WI38 (cell line): ENCODE results near the gene BICDL1.

Experiments used
- H3K4me3 ChIP-seq: 2 replicates; pipeline ENCODE4 v1.5.1; 2011; ENCODE audit warnings: low read depth, mild to moderate bottlenecking, control low read depth, low read length
- TF ChIP-seq, protein P1 (sequence below): IDR thresholded peaks from 2 replicates; pipeline ENCODE4 v1.5.1; 2012; ENCODE audit warnings: low read depth, mild to moderate bottlenecking, control low read depth, low read length

BICDL1 gene

DNA sequence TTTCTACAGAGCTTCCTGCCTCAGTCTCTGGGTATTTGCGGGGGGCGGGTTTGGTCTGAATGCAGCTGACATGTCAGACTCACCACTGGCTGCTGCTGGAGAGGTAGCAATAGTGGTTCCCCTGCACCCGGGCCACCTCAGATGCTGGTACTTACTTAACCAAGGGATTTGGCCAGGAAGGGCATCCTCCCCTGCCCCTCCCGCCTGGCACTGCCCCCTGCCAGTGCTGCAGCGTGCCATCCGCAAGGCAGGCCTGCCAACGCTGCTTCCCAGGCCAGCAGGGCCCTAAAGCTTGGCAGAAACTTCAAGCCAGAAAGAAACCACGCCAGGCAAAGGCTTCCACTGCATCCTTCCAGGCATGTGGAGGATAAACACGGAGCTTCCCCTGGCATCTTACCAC lies 105.4 kb downstream of the BICDL1 start:
- TF ChIP-seq, protein P1, sequence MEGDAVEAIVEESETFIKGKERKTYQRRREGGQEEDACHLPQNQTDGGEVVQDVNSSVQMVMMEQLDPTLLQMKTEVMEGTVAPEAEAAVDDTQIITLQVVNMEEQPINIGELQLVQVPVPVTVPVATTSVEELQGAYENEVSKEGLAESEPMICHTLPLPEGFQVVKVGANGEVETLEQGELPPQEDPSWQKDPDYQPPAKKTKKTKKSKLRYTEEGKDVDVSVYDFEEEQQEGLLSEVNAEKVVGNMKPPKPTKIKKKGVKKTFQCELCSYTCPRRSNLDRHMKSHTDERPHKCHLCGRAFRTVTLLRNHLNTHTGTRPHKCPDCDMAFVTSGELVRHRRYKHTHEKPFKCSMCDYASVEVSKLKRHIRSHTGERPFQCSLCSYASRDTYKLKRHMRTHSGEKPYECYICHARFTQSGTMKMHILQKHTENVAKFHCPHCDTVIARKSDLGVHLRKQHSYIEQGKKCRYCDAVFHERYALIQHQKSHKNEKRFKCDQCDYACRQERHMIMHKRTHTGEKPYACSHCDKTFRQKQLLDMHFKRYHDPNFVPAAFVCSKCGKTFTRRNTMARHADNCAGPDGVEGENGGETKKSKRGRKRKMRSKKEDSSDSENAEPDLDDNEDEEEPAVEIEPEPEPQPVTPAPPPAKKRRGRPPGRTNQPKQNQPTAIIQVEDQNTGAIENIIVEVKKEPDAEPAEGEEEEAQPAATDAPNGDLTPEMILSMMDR = no peak
- no peak overlapping the region for H3K4me3 ChIP-seq

DNA sequence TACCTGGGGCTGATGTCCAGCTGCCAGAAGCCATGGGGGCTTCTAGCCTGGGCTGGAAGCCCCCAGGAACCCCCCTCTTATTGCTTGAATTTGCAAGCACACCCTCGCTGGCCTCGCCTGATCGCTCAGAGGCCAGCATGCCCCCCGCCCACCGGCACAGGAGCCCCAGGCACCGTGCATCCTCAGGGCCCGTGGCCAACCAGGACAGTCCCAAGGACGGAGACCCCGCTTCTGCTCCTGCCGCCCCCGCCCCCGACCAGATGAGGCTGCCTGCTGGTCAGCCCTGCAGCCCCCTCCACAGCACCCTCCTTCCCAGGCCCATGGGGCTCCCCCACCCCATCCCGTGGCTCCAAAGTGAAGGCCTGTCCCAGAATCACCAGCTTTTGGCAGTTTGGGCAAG lies 106.3 kb downstream of the BICDL1 start:
- no peak overlapping the region for H3K4me3 ChIP-seq
- TF ChIP-seq, protein P1 = no peak

DNA sequence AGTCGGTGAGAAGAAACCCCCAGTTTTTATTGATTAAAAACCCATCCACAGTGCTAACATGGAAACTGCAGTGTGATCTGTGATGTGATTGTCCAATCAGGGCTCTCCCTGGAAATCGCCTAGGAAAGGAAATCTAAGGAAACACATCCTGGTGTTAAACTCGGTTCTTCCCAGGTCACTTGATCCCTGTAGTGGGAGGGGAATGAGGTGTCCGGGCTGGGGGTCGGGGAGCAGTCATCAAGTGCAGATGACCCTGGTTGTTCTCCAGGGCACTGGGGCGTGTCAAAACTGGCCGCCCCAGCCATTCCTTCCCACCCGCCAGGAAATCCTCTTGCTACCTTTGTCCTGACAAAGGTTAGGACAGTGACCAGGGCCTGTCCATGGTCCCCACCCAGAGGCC lies 106.7 kb downstream of the BICDL1 start:
- TF ChIP-seq, protein P1 = no peak
- H3K4me3 ChIP-seq = no peak overlapping the region

DNA sequence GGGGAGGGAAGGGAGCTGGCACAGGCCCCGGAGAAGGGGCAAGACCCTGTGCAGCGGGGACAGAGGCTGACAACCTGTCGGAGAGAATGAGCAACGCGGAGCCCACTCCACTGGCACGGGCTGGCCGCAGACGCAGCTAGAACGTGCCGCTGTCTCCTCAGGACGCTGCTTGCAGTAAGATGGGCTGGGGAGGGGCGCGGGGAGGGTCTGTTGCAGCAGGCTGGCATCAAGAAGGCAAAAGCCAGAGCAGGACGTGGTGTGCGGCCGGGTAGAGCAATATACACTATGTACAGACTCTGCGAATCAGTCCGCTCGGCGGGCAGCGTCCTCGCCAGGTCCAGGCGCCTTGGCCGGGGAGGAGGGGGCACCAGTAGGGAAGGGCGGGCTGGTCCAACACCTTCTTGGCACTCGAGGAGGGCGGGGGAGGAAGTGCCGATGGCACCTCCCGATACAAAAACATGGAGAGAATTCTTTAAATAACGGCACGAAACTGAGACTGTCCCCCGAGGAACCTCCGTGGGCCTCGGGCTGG lies 107.7 kb downstream of the BICDL1 start:
- TF ChIP-seq, protein P1 = no peak
- no peak overlapping the region for H3K4me3 ChIP-seq

DNA sequence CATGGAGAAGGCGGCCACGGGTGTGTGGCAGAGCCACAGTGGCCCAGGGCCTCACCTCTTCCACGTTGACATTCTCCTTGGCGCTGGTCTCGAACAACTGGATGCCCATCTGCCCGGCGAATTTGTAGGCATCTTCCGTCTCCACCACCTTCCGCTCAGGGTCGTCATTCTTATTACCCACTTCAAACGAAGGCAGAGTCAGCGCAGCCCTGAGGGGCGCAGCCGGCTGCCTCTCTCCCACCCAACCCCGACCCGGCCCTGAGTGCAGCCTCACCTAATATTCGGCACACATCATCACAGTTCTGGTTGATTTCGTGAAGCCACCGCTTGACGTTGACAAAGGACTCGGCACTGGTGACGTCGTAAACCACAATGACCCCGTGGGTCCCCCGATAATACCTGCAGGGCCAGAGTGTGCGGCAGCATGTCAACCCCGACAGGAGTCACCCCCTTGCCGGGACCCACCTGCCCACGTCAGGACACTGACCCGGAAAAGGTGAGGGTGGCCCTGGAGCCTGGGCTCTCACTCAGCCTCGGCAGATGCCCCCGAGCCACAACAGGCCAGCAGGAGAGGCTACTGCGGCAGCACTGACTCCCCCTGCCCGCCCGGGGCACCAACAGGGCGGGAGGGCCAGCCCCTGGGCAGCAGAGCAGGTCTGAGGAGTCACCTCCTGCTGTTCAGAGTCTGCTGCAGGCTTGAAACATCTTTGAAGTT lies 109.9 kb downstream of the BICDL1 start:
- TF ChIP-seq, protein P1 = no peak
- H3K4me3 ChIP-seq = no peak overlapping the region

DNA sequence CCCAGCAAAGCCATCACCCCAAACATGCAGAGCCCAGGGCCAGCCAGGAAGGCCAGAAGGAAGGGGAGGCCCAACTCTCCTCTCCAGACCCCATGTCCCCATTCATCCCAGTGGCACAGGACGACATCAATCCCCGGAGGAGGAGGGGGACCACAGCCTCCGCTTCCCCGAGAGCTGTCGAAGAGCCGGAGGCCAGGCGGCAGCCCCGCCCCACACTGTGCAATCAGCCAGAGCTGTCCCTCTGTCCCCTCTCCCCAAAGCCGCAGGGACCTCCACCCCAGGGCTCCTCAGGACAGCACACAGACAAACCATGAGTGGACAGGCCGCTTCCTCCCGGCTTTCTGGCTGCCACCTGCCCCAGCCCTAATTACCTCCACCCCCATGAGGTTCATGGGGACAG lies 110.7 kb downstream of the BICDL1 start:
- TF ChIP-seq, protein P1 = no peak

DNA sequence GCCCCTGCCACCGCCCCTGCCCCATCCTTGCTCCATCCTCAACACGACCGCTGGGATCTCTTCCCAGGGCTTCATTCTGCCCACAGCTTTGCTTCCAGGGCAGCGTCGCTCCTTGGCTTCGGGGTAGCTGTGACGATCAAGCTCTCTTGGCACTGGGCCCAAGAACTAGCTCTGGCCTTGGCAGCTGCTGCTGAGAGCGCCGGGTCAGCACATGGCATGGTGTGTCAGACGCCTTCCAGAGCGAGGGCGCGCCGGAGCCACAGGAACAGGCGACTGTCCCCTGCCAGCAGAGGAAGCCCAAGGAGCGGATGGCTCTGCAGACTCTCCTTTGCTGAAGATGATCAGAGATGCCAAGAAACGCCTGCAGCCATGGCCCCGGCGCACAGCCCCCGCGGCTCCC lies 111.6 kb downstream of the BICDL1 start:
- TF ChIP-seq, protein P1 = no peak
- H3K4me3 ChIP-seq = no peak overlapping the region

More for the DNA sequence above, 110.7 kb downstream of the BICDL1 start:
- H3K4me3 ChIP-seq = no peak overlapping the region
